Stimulated activated CD4-positive, alpha-beta T cell treated with anti-CD3 and anti-CD28 coated beads, Interleukin-2, amount 100 ng/mL, for 24 hours (primary cell): ENCODE results near the gene LAMA5.

Source experiments
- DNase-seq, 2 donors: peaks; one replicate each; pipeline ENCODE4 v3.0.0-alpha.2; 2020

The LAMA5 gene

GRCh38 chr20:62313460-62314338 lies 53.4 kb downstream of the LAMA5 start:
- no peak for DNase-seq

DNA sequence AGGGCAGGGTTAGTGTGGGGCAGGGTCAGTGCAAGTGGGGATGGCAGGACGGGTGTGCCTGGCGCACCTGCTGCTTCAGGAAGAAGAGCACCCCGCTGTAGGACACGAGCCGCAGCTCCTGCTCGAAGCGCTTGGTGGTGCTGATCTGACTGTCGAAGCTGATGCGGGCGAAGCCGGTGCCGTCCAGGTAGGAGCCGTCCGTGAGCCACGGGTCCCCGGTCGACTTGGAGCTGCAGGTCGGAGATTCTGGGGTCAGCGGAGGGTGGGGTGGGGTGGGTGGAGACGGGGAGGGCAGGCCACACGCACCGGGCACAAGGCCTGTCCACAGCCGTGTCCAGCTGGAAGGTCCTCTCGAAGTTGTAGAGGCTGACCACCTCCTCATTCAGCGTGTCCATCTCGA lies 54.1 kb downstream of the LAMA5 start:
- no peak for DNase-seq

- no peak for DNase-seq
Measured at GRCh38 chr20:62312662-62312977, 54.5 kb downstream of the LAMA5 start.

DNA sequence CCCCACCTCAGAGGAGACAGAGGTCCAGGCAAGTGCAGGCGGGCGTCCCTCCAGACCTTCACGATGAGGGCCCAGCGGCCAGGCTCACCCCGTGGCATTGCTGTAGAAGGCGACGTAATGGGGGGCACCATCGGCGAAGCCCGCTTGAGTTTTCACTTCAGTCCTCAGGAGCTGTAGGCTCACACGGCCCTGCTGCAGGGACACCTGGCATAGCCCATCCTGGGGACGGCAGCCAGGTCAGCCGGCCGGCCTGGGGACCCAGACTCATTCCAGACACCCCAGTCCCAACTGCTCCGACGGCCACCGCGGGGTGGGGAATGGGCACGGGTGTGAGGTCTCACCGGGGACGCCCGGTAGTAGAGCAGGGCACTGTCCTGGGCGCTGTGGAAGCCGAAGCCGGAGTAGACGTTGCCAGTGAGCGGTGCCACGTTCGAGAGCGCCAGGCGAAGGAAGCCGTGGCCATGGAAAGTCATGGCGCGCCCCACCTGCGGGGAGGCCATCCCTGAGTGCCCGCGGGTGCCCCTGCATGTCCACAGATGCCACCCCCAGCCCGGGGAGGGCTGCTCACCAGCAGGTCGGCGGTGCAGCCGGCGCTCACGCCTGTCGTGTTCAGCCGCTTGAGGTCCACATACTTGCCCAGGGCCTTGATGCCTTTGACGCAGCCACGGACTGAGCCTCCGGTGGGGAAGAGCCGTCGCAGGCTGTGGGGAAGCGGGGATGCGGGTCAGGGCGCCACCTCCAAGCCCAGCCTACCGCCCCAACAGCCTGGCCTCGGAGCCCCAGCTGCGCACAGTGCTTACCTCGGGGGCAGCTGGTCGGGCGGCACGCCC lies 55.1 kb downstream of the LAMA5 start:
- no peak for DNase-seq

- DNase-seq = no peak
Measured at GRCh38 chr20:62311150-62311549, 56.0 kb downstream of the LAMA5 start.

- no peak for DNase-seq
Measured at GRCh38 chr20:62310757-62311121, 56.4 kb downstream of the LAMA5 start.

- DNase-seq = no peak
Measured at GRCh38 chr20:62309947-62310756, 57.0 kb downstream of the LAMA5 start.

- no peak for DNase-seq
Measured at GRCh38 chr20:62309198-62309944, 57.7 kb downstream of the LAMA5 start.

DNA sequence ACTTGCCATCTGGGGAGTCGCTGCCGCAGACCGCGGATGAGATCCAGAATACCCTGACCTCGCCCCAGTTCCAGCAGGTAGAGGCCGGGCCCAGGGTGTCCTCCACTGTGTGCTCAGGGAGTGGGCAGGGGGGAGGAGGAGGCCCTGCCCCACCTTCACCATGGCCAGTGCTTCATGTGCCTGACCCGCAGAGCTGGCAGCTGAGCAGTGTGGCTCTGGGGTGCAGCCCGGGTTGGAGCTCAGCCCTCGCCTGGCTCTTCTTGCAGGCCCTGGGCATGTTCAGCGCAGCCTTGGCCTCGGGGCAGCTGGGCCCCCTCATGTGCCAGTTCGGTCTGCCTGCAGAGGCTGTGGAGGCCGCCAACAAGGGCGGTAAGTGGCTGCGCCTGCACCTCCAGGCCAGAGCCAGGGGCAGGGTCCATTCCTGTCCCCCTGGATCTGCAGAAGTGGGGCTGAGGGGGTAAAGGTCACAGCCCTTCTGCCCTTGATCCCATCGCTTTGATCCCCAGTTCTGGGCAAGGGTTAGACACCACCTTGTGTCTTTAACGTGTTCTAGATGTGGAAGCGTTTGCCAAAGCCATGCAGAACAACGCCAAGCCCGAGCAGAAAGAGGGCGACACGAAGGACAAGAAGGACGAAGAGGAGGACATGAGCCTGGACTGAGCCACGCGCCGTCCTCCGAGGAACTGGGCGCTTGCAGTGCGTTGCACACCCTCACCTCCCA lies 58.9 kb downstream of the LAMA5 start:
- DNase-seq = no peak

- no peak for DNase-seq
Measured at GRCh38 chr20:62307226-62308101, 59.6 kb downstream of the LAMA5 start.

GRCh38 chr20:62306414-62307187 lies 60.5 kb downstream of the LAMA5 start:
- no peak for DNase-seq

- no peak for DNase-seq
Measured at GRCh38 chr20:62305765-62306413, 61.2 kb downstream of the LAMA5 start.

- no peak for DNase-seq
Measured at GRCh38 chr20:62305149-62305764, 61.9 kb downstream of the LAMA5 start.

- DNase-seq = no peak
Measured at GRCh38 chr20:62304331-62305148, 62.6 kb downstream of the LAMA5 start.

GRCh38 chr20:62303340-62304226 lies 63.5 kb downstream of the LAMA5 start:
- peak; percentile 27 to 29 for DNase-seq

DNA sequence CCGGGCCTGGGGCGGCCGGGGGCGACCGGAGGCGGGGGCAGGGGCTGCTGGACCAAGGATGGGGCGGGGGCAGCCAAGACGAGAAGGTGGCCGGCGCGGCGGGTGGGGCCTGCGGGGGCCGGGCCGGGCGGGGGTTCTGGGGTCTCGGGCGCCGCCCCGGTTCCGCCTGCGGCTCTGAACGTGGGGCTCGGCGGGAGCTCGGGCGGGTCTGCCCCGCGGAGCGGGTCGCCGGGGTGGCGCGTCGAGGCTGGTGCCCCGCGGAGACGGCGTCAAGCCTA lies 64.1 kb downstream of the LAMA5 start:
- DNase-seq = no peak

GRCh38 chr20:62302341-62303061 lies 64.6 kb downstream of the LAMA5 start, which contains the start of gene ADRM1:
ADRM1 (plus strand) TSS chr20:62302997; CDS start chr20:62303569, 572 bp downstream.
- peak; percentile 96 for DNase-seq
